ENCODE data around the gene SLC22A16. TPM values are rescaled to one million over a fixed set of nuclear protein-coding genes. Genes with fewer than 3 reads are reported as not detected.

Gene SLC22A16
- total and polyA plus RNA-seq, 4 experiments from 2014 or later = not detected

GRCh38 chr6:110430236-110430635 is 46.2 kb downstream of the SLC22A16 start:
- Mint-ChIP-seq H3K27me3 (peaks cover 16 to 28% of the 10 kb centered on the region in 2 donors), H3K4me1 (no peaks in the 10 kb centered on the region), H3K36me3 (no peaks in the 10 kb centered on the region), H3K27ac (no peak overlapping the region), H3K9me3 (peaks cover 0 to 4% (median 0%) of the 10 kb centered on the region in 8 donors), H3K4me3 (no peak overlapping the region)
- Histone ChIP-seq H3K27me3 (ENCODE audit: insufficient read depth, low read length) (no peaks in the 10 kb centered on the region), H3K27ac (ENCODE audit: low read depth, low read length) (no peak overlapping the region), H3K36me3 (ENCODE audit: insufficient read depth, low read length) (no peaks in the 10 kb centered on the region), H3K4me3 (ENCODE audit: low read length in 2 of 2) (no peak overlapping the region), H3K4me1 (ENCODE audit: insufficient read depth, low read length) (no peaks in the 10 kb centered on the region), H3K9me3 (ENCODE audit: control insufficient read depth in 1 of 2, low read length in 2 of 2) (no peaks in the 10 kb centered on the region)
- intact Hi-C loops (cut with micrococcal nuclease) = no loop called here
- POLR2A ChIA-PET (ENCODE audit: partially characterized antibody) = no interaction called here
- CTCF ChIA-PET (ENCODE audit: partially characterized antibody) = no interaction called here
- no peak for DNase-seq

GRCh38 chr6:110428153-110428552 is 48.3 kb downstream of the SLC22A16 start:
- Histone ChIP-seq H3K27ac (ENCODE audit: low read depth, low read length) (no peak overlapping the region), H3K4me1 (ENCODE audit: insufficient read depth, low read length) (no peaks in the 10 kb centered on the region), H3K36me3 (ENCODE audit: insufficient read depth, low read length) (no peaks in the 10 kb centered on the region), H3K27me3 (ENCODE audit: insufficient read depth, low read length) (no peaks in the 10 kb centered on the region), H3K4me3 (ENCODE audit: low read length in 2 of 2) (no peak overlapping the region), H3K9me3 (ENCODE audit: control insufficient read depth in 1 of 2, low read length in 2 of 2) (no peaks in the 10 kb centered on the region)
- Mint-ChIP-seq H3K9me3 (peaks cover 0 to under 1% (median 0%) of the 10 kb centered on the region in 8 donors), H3K36me3 (no peaks in the 10 kb centered on the region), H3K27ac (no peak overlapping the region), H3K4me1 (no peaks in the 10 kb centered on the region), H3K27me3 (peaks cover 18 to 30% of the 10 kb centered on the region in 2 donors), H3K4me3 (no peak overlapping the region)
- no peak for DNase-seq
- POLR2A ChIA-PET (ENCODE audit: partially characterized antibody) = no interaction called here
- intact Hi-C loops (cut with micrococcal nuclease) = no loop called here
- CTCF ChIA-PET (ENCODE audit: partially characterized antibody) = interaction anchor here (0.6 kb wide), 1 partner anchor 278 kb away, joined by 4 read pairs; no protein-coding TSS in a partner anchor

- ChIA-PET POLR2A (ENCODE audit: partially characterized antibody) (no interaction called here), CTCF (ENCODE audit: partially characterized antibody) (no interaction called here)
- Mint-ChIP-seq H3K27ac (no peak overlapping the region), H3K4me1 (no peaks in the 10 kb centered on the region), H3K36me3 (no peaks in the 10 kb centered on the region), H3K9me3 (peaks cover 3 to 12% (median 7%) of the 10 kb centered on the region in 8 donors), H3K27me3 (peaks cover 27 to 35% of the 10 kb centered on the region in 2 donors), H3K4me3 (no peak overlapping the region)
- Histone ChIP-seq H3K4me1 (ENCODE audit: insufficient read depth, low read length) (no peaks in the 10 kb centered on the region), H3K36me3 (ENCODE audit: insufficient read depth, low read length) (no peaks in the 10 kb centered on the region), H3K4me3 (ENCODE audit: low read length in 2 of 2) (no peak overlapping the region), H3K9me3 (ENCODE audit: control insufficient read depth in 1 of 2, low read length in 2 of 2) (no peaks in the 10 kb centered on the region), H3K27me3 (ENCODE audit: insufficient read depth, low read length) (no peaks in the 10 kb centered on the region), H3K27ac (ENCODE audit: low read depth, low read length) (no peak overlapping the region)
- intact Hi-C loops (cut with micrococcal nuclease) = no loop called here
- DNase-seq = no peak
Measured at GRCh38 chr6:110425816-110426215, 50.6 kb downstream of the SLC22A16 start.

- intact Hi-C loops (cut with micrococcal nuclease) = no loop called here
- ChIA-PET CTCF (ENCODE audit: partially characterized antibody) (interaction anchor here (1.0 kb wide), 1 partner anchor 9 kb away, joined by 3 read pairs; no protein-coding TSS in a partner anchor), POLR2A (ENCODE audit: partially characterized antibody) (no interaction called here)
- Histone ChIP-seq H3K4me3 (ENCODE audit: low read length in 2 of 2) (no peak overlapping the region), H3K27me3 (ENCODE audit: insufficient read depth, low read length) (no peaks in the 10 kb centered on the region), H3K9me3 (ENCODE audit: control insufficient read depth in 1 of 2, low read length in 2 of 2) (no peaks in the 10 kb centered on the region), H3K4me1 (ENCODE audit: insufficient read depth, low read length) (no peaks in the 10 kb centered on the region), H3K27ac (ENCODE audit: low read depth, low read length) (no peak overlapping the region), H3K36me3 (ENCODE audit: insufficient read depth, low read length) (no peaks in the 10 kb centered on the region)
- H3K4me1 Mint-ChIP-seq = no peaks in the 10 kb centered on the region
- H3K4me3 Mint-ChIP-seq = no peak overlapping the region
- no peaks in the 10 kb centered on the region for H3K36me3 Mint-ChIP-seq
- H3K27me3 Mint-ChIP-seq = peaks cover 21 to 34% of the 10 kb centered on the region in 2 donors
- DNase-seq = no peak
- H3K27ac Mint-ChIP-seq = no peak overlapping the region
- H3K9me3 Mint-ChIP-seq = peaks cover 3 to 12% (median 8%) of the 10 kb centered on the region in 8 donors
Measured at GRCh38 chr6:110422444-110422822, 54.0 kb downstream of the SLC22A16 start.

GRCh38 chr6:110421749-110422443 is 54.5 kb downstream of the SLC22A16 start:
- H3K4me1 Mint-ChIP-seq = no peaks in the 10 kb centered on the region
- no peaks in the 10 kb centered on the region for H3K36me3 Mint-ChIP-seq
- H3K9me3 ChIP-seq (ENCODE audit: control insufficient read depth in 1 of 2, low read length in 2 of 2) = no peaks in the 10 kb centered on the region
- no peaks in the 10 kb centered on the region for H3K27me3 ChIP-seq (ENCODE audit: insufficient read depth, low read length)
- H3K9me3 Mint-ChIP-seq = peaks cover 3 to 12% (median 8%) of the 10 kb centered on the region in 8 donors
- H3K27ac ChIP-seq (ENCODE audit: low read depth, low read length) = no peak overlapping the region
- no peaks in the 10 kb centered on the region for H3K36me3 ChIP-seq (ENCODE audit: insufficient read depth, low read length)
- CTCF ChIA-PET (ENCODE audit: partially characterized antibody) = interaction anchor here (1.0 kb wide), 1 partner anchor 8 kb away, joined by 3 read pairs; no protein-coding TSS in a partner anchor
- peaks cover 21 to 32% of the 10 kb centered on the region in 2 donors for H3K27me3 Mint-ChIP-seq
- intact Hi-C loops (cut with micrococcal nuclease) = no loop called here
- no peaks in the 10 kb centered on the region for H3K4me1 ChIP-seq (ENCODE audit: insufficient read depth, low read length)
- no peak overlapping the region for H3K27ac Mint-ChIP-seq
- H3K4me3 ChIP-seq (ENCODE audit: low read length in 2 of 2) = no peak overlapping the region
- DNase-seq = no peak
- H3K4me3 Mint-ChIP-seq = no peak overlapping the region
- POLR2A ChIA-PET (ENCODE audit: partially characterized antibody) = no interaction called here

GRCh38 chr6:110419028-110419739 is 57.2 kb downstream of the SLC22A16 start:
- Histone ChIP-seq H3K4me1 (ENCODE audit: insufficient read depth, low read length) (no peaks in the 10 kb centered on the region), H3K9me3 (ENCODE audit: control insufficient read depth in 1 of 2, low read length in 2 of 2) (no peaks in the 10 kb centered on the region), H3K27ac (ENCODE audit: low read depth, low read length) (no peak overlapping the region), H3K27me3 (ENCODE audit: insufficient read depth, low read length) (no peaks in the 10 kb centered on the region), H3K36me3 (ENCODE audit: insufficient read depth, low read length) (no peaks in the 10 kb centered on the region), H3K4me3 (ENCODE audit: low read length in 2 of 2) (no peak overlapping the region)
- H3K36me3 Mint-ChIP-seq = no peaks in the 10 kb centered on the region
- H3K9me3 Mint-ChIP-seq = peaks cover 3 to 12% (median 8%) of the 10 kb centered on the region in 8 donors
- intact Hi-C loops (cut with micrococcal nuclease) = no loop called here
- CTCF ChIA-PET (ENCODE audit: partially characterized antibody) = no interaction called here
- H3K27ac Mint-ChIP-seq = no peak overlapping the region
- no peak for DNase-seq
- peaks cover 17 to 21% of the 10 kb centered on the region in 2 donors for H3K27me3 Mint-ChIP-seq
- H3K4me3 Mint-ChIP-seq = no peak overlapping the region
- POLR2A ChIA-PET (ENCODE audit: partially characterized antibody) = no interaction called here
- peaks cover 0 to 5% (median under 1%) of the 10 kb centered on the region in 4 donors for H3K4me1 Mint-ChIP-seq

GRCh38 chr6:110418594-110418993 is 57.8 kb downstream of the SLC22A16 start:
- Mint-ChIP-seq H3K27ac (no peak overlapping the region), H3K4me1 (peaks cover 0 to 5% (median under 1%) of the 10 kb centered on the region in 4 donors), H3K4me3 (no peak overlapping the region), H3K36me3 (no peaks in the 10 kb centered on the region), H3K27me3 (peaks cover 16 to 19% of the 10 kb centered on the region in 2 donors), H3K9me3 (peaks cover 3 to 12% (median 8%) of the 10 kb centered on the region in 8 donors)
- Histone ChIP-seq H3K4me1 (ENCODE audit: insufficient read depth, low read length) (no peaks in the 10 kb centered on the region), H3K36me3 (ENCODE audit: insufficient read depth, low read length) (no peaks in the 10 kb centered on the region), H3K27ac (ENCODE audit: low read depth, low read length) (no peak overlapping the region), H3K4me3 (ENCODE audit: low read length in 2 of 2) (no peak overlapping the region), H3K27me3 (ENCODE audit: insufficient read depth, low read length) (no peaks in the 10 kb centered on the region), H3K9me3 (ENCODE audit: control insufficient read depth in 1 of 2, low read length in 2 of 2) (no peaks in the 10 kb centered on the region)
- ChIA-PET POLR2A (ENCODE audit: partially characterized antibody) (interaction anchor here (0.6 kb wide), 1 partner anchor 1861 kb away, joined by 3 read pairs; no protein-coding TSS in a partner anchor), CTCF (ENCODE audit: partially characterized antibody) (no interaction called here)
- intact Hi-C loops (cut with micrococcal nuclease) = no loop called here
- DNase-seq = no peak
